ENCODE measurements around the gene MTMR1. TPM values are rescaled to one million over a fixed set of nuclear protein-coding genes. Genes with fewer than 3 reads are reported as not detected.

MTMR1 gene
- total RNA-seq, 1 donor from 2014 or later: 52.6 TPM

DNA sequence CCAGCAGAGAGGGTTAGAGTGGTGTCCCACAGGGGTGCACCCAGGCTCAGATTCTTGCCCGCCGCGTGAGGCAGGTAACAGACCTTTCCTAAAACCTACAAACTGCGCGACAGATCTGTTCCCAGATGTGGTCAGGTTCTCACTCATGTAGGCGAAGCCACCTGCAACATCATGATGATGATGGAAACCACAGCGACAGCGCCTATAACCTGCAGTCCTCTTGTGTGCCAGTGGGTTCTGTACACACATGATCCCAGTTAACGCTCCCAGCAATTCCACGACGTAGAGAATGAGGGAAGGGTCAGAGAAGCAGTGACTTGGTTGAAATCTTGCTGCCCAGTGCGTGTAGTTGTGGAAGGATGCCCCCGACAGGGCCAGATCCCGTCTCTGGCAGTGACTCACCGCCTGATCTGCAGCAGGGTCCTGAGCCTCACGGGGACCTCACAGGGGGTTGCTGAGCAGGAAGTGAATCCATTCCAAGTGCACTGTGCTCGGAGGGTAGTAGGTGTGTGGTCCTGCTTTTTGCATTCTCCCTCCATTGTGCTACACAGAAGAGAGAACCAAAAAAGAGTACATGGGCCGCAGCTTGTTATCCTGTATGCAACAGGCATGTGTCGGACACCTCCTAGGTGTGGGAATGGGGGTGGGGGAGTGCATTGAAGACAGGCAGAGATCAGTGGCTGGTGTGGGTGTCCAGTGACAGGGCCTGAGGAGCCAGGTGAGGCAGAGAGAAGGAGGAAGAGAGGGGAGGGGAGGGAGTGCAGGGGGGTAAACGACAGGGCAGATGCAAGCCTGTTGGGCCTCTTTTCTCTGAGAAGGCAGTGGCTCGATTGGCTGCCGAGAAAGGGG is 66.6 kb downstream of the MTMR1 start:
- Mint-ChIP-seq H3K4me1 (no peaks in the 10 kb centered on the region), H3K9me3 (no peaks in the 10 kb centered on the region), H3K4me3 (no peak overlapping the region), H3K27me3 (no peaks in the 10 kb centered on the region), H3K36me3 (ENCODE audit: low read depth) (peaks cover 59% of the 10 kb centered on the region), H3K27ac (no peak overlapping the region)
- CTCF ChIA-PET: no interaction called here
- no peak for DNase-seq
- ATAC-seq (ENCODE audit: low read depth): no peak
- no peak for TF ChIP-seq CTCF (IDR thresholded peaks at IDR 0.05)
- intact Hi-C loops (cut with micrococcal nuclease): no loop called here
- POLR2A ChIA-PET: no interaction called here

- intact Hi-C loops (cut with micrococcal nuclease): no loop called here
- H3K4me1 Mint-ChIP-seq: no peaks in the 10 kb centered on the region
- ATAC-seq (ENCODE audit: low read depth) (no peak), DNase-seq (no peak)
- H3K27ac Mint-ChIP-seq: no peak overlapping the region
- peaks cover 56% of the 10 kb centered on the region for H3K36me3 Mint-ChIP-seq (ENCODE audit: low read depth)
- H3K4me3 Mint-ChIP-seq: no peak overlapping the region
- TF ChIP-seq CTCF (IDR thresholded peaks at IDR 0.05): no peak
- POLR2A ChIA-PET: interaction anchor here (0.5 kb wide), 1 partner anchor 808 kb away, joined by 4 read pairs; no protein-coding TSS in a partner anchor
- no peaks in the 10 kb centered on the region for H3K9me3 Mint-ChIP-seq
- CTCF ChIA-PET: interaction anchor here (1.0 kb wide), 1 partner anchor 10 kb away, joined by 4 read pairs; no protein-coding TSS in a partner anchor
- no peaks in the 10 kb centered on the region for H3K27me3 Mint-ChIP-seq
Observed at GRCh38 chrX:150761176-150761818, 68.1 kb downstream of the MTMR1 start.

DNA sequence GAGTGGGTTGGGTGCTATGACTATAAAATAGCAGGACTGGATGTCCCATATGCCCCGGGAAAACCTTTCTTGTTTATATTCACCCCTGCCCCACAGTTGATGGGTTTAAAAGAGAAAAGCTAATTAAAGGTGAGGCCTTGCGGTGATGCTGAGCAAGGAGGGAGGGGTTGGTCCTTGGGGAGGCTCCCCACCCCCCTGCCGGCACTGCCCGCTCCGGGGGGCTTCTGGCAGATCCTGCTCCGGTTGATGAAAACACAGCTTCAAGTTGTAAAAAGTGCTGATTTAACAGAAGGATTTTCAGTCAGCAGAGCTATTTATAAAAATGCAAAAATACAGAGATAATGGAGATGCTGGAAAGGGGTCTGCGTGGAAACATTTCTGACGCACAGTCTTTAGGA is 68.6 kb downstream of the MTMR1 start:
- ATAC-seq (ENCODE audit: low read depth): no peak
- no peaks in the 10 kb centered on the region for H3K9me3 Mint-ChIP-seq
- CTCF ChIA-PET: interaction anchor here (1.0 to 1.2 kb wide), 2 partner anchors 10 to 11 kb away, joined by 4 read pairs; no protein-coding TSS in a partner anchor
- no peak overlapping the region for H3K27ac Mint-ChIP-seq
- H3K4me1 Mint-ChIP-seq: no peaks in the 10 kb centered on the region
- TF ChIP-seq CTCF (IDR thresholded peaks at IDR 0.05): no peak
- intact Hi-C loops (cut with micrococcal nuclease): no loop called here
- no peaks in the 10 kb centered on the region for H3K27me3 Mint-ChIP-seq
- POLR2A ChIA-PET: no interaction called here
- H3K4me3 Mint-ChIP-seq: no peak overlapping the region
- peaks cover 55% of the 10 kb centered on the region for H3K36me3 Mint-ChIP-seq (ENCODE audit: low read depth)
- no peak for DNase-seq

- H3K27me3 Mint-ChIP-seq: no peaks in the 10 kb centered on the region
- CTCF ChIA-PET: interaction anchor here (1.2 kb wide), 1 partner anchor 10 kb away, joined by 4 read pairs; no protein-coding TSS in a partner anchor
Observed at GRCh38 chrX:150762258-150763165, 69.3 kb downstream of the MTMR1 start.

More at GRCh38 chrX:150762258-150763165, 69.3 kb downstream of the MTMR1 start:
- intact Hi-C loops (cut with micrococcal nuclease): no loop called here
- no peak for DNase-seq
- TF ChIP-seq CTCF (IDR thresholded peaks at IDR 0.05): no peak
- ATAC-seq (ENCODE audit: low read depth): no peak
- Mint-ChIP-seq H3K27ac (no peak overlapping the region), H3K9me3 (no peaks in the 10 kb centered on the region), H3K4me3 (no peak overlapping the region), H3K36me3 (ENCODE audit: low read depth) (peaks cover 48% of the 10 kb centered on the region), H3K4me1 (no peaks in the 10 kb centered on the region)
- POLR2A ChIA-PET: interaction anchor here (0.5 kb wide), 1 partner anchor 10 kb away, joined by 11 read pairs; no protein-coding TSS in a partner anchor

Data from activated B cell treated with CpG ODN at 0.5 μM for 24 hours (primary cell).